Activated CD8-positive, alpha-beta memory T cell treated with anti-CD3 and anti-CD28 coated beads for 48 hours (primary cell): ENCODE measurements around the gene KIAA0408.
"Not testable (repeated sequence)": the region's sequence is repeated elsewhere in the genome, so short reads cannot be mapped to it uniquely, and the experiment has no call there.

Experiments
- DNase-seq, 3 experiments: peaks; one replicate each; pipeline ENCODE4 v3.0.0-alpha.2; 2020; ENCODE audit warnings: low read depth in 2 of 3, low spot score in 2 of 3

KIAA0408 gene

DNA sequence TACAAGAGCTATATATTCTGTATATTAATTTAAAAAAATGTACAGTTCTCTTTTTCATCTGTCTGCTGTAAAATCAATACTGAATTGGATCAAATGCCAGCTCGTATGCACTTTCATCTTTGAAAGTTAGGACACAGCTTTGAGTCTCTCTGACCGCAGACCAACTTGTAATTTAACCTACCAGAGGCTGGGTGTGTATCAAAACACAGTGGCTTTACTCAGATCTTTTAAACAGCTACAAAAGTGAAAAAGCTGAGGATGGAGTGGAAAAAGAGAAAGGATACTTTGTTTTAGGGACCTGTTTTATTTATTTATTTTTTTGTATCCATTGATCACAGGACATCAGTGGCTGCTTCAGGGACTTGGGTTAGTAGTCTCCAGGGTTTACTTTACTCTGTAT, 44.1 kb downstream of the KIAA0408 start:
- no peak for DNase-seq

DNA sequence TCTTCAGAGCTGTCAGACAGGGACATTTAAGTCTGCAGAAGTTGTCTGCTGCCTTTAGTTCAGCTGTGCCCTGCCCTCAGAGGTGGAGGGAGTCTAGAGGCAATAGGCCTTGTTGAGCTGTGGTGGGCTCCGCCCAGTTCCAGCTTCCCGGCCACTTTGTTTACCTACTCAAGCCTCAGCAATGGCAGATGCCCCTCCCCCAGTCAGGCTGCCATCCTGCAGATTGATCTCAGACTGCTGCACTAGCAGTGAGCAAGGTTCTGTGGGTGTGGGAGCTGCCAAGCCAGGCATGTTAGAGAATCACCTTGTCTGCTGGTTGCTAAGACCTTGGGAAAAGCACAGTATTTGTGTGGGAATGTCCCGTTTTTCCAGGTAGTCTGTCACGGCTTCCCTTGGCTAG, 46.1 kb downstream of the KIAA0408 start:
- not testable (repeated sequence) for DNase-seq

DNA sequence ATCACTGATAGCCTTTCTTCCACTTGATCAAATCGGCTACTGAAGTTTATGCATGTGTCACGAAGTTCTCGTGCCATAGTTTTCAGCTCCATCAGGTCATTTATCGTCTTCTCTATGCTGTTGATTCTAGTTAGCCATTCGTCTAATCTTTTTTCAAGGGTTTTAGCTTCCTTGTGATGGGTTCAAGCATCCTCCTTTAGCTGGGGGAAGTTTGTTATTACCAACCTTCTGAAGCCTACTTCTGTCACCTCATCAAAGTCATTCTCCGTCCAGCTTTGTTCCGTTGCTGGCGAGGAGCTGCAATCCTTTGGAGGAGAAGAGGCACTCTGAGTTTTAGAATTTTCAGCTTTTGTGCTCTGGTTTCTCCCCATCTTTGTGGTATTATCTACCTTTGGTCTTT, 47.2 kb downstream of the KIAA0408 start:
- DNase-seq, result not testable (repeated sequence)
